K562 (cell line): ENCODE data around the gene NECTIN4. TPM values are rescaled to one million over a fixed set of nuclear protein-coding genes. Genes with fewer than 3 reads are reported as not detected.
A peak's percentile ranks its signal among the peaks of the same experiment; 100 is the strongest.

Experiments
- ETV1 ChIP-seq: fragments of 450-650 bp; conservative IDR thresholded peaks from 2 replicates; pipeline ENCODE4 v1.6.1; 2016; ENCODE audit warnings: missing genetic modification characterization, control low read depth, low read depth, missing compliant biosample characterization
- FOXK2 ChIP-seq, 2 experiments: fragments of 450-650 bp; IDR thresholded peaks in 1 of 2; conservative IDR thresholded peaks in 1 of 2; 2 replicates each; pipeline ENCODE4 v1.6.1; 2016; ENCODE audit warnings: low read depth in 2 of 2, mild to moderate bottlenecking in 1 of 2
- FOXP1 ChIP-seq: sonication (generic); formaldehyde crosslinking; IDR thresholded peaks from 2 replicates; pipeline ENCODE4 v1.8.0; 2022; ENCODE audit warnings: mild to moderate bottlenecking, missing genetic modification reagents
- MYNN ChIP-seq, 2 experiments: sonication (generic); formaldehyde crosslinking in 1 of 2; IDR thresholded peaks; 2 replicates each; pipeline versions ENCODE4 v1.5.0 to v1.6.1; 2016 to 2020; ENCODE audit warnings: antibody characterized with exemption in 1 of 2, missing genetic modification reagents in 1 of 2
- NCOA6 ChIP-seq: fragments of 450-650 bp; IDR thresholded peaks from 2 replicates; pipeline ENCODE4 v1.6.1; 2017; ENCODE audit warnings: mild to moderate bottlenecking
- NFE2L1 ChIP-seq: fragments of 450-650 bp; IDR thresholded peaks from 2 replicates; pipeline ENCODE4 v1.6.1; 2016; ENCODE audit warnings: missing genetic modification characterization, low read depth, mild to moderate bottlenecking, missing compliant biosample characterization, moderate library complexity, borderline replicate concordance
- NRF1 ChIP-seq, 2 experiments: fragments of 450-650 bp; IDR thresholded peaks in 1 of 2; conservative IDR thresholded peaks in 1 of 2; 2 replicates each; pipeline ENCODE4 v1.6.1; 2014; ENCODE audit warnings: mild to moderate bottlenecking in 2 of 2
- SIN3A ChIP-seq, 2 experiments: fragments of 150-350 bp in 1 of 2; IDR thresholded peaks; 2 replicates each; pipeline ENCODE4 v1.6.1; 2011 to 2016; ENCODE audit warnings: borderline replicate concordance in 2 of 2, low read depth in 2 of 2, low read length in 2 of 2, mild to moderate bottlenecking in 2 of 2, moderate library complexity in 2 of 2; ENCODE audit not compliant: control insufficient read depth in 1 of 2
- SPI1 ChIP-seq: IDR thresholded peaks from 2 replicates; pipeline ENCODE4 v1.6.1; 2011; ENCODE audit warnings: low read depth, low read length, control low read depth, borderline replicate concordance
- TAF7 ChIP-seq: fragments of 450-650 bp; IDR thresholded peaks from 2 replicates; pipeline ENCODE4 v1.6.1; 2016; ENCODE audit warnings: missing genetic modification characterization, missing compliant biosample characterization
- TOE1 ChIP-seq, 2 experiments: fragments of 450-650 bp in 1 of 2; sonication (generic) in 1 of 2; formaldehyde crosslinking in 1 of 2; IDR thresholded peaks; 2 replicates each; pipeline versions ENCODE4 v1.7.1 to v1.8.0; 2016 to 2022; ENCODE audit warnings: borderline replicate concordance in 2 of 2, mild to moderate bottlenecking in 2 of 2, antibody characterized with exemption in 1 of 2, inconsistent platforms in 1 of 2, low read depth in 1 of 2, missing genetic modification reagents in 1 of 2, moderate library complexity in 1 of 2
- ZFP1 ChIP-seq: fragments of 450-650 bp; formaldehyde crosslinking; IDR thresholded peaks from 2 replicates; pipeline ENCODE4 v1.4.0; 2020; ENCODE audit warnings: mild to moderate bottlenecking, mixed read lengths
- ZFPM2 ChIP-seq: fragments of 250-450 bp; sonication (Bioruptor Pico); IDR thresholded peaks from 2 replicates; pipeline ENCODE4 v1.5.1; 2022; ENCODE audit warnings: mild to moderate bottlenecking
- ZNF212 ChIP-seq: fragments of 450-650 bp; formaldehyde crosslinking; IDR thresholded peaks from 2 replicates; pipeline ENCODE4 v1.4.0; 2020; ENCODE audit warnings: mild to moderate bottlenecking
- ZNF707 ChIP-seq: fragments of 250-450 bp; sonication (Bioruptor Pico); conservative IDR thresholded peaks from 2 replicates; pipeline ENCODE4 v1.8.0; 2022; ENCODE audit warnings: inconsistent platforms, mild to moderate bottlenecking, moderate library complexity
- polyA plus RNA-seq, 8 experiments: library from polyadenylated mRNA; depleted of rRNA in 4 of 8; stranded (reverse) in 5 of 8; unstranded in 3 of 8; fragments of >200 nt; fragmentation: Nextera tagmentation in 2 of 8; fragmentation: Illumina TruSeq in 1 of 8; extraction: Ambion mirVana in 2 of 8; extraction: Trizol in 1 of 8; gene quantifications; 2 replicates each; pipeline versions ENCODE4 v1.2.1 to v1.2.3, GENCODE V29; 2011 to 2014; ENCODE audit warnings: inconsistent platforms in 1 of 8, missing spikeins in 1 of 8
- total RNA-seq, 7 experiments: library from RNA; depleted of rRNA in 6 of 7; stranded (reverse); fragments of >200 nt in 6 of 7; fragmentation: Illumina TruSeq in 2 of 7; extraction: Trizol in 2 of 7; gene quantifications; 2 replicates each; pipeline versions ENCODE4 v1.2.1 to v1.2.3, GENCODE V29; 2011 to 2021; ENCODE audit warnings: low replicate concordance in 1 of 7
- TF ChIP-seq, protein P1 (sequence below): sonication (generic); formaldehyde crosslinking; IDR thresholded peaks from 2 replicates; pipeline ENCODE4 v1.8.0; 2023; ENCODE audit warnings: missing genetic modification reagents, mild to moderate bottlenecking, borderline replicate concordance
- TF ChIP-seq, protein P2 (sequence below), 2 experiments: fragments of 250-450 bp in 1 of 2; fragments of 450-650 bp in 1 of 2; sonication (Bioruptor Pico) in 1 of 2; IDR thresholded peaks; 2 replicates each; pipeline versions ENCODE4 v1.6.1 to v1.8.0; 2016 to 2021; ENCODE audit warnings: mild to moderate bottlenecking in 2 of 2, moderate library complexity in 2 of 2, missing compliant biosample characterization in 1 of 2, missing genetic modification characterization in 1 of 2
- TF ChIP-seq, protein P3 (sequence below): fragments of 450-650 bp; IDR thresholded peaks from 2 replicates; pipeline ENCODE4 v1.6.1; 2017; ENCODE audit warnings: mild to moderate bottlenecking, moderate library complexity

The NECTIN4 gene
- total and polyA plus RNA-seq, 9 of the 15 experiments (the other 6 are each of a cell fraction or from before 2014, with no cell fraction given), result 0.01 to 0.09 TPM; not detected in 7

DNA sequence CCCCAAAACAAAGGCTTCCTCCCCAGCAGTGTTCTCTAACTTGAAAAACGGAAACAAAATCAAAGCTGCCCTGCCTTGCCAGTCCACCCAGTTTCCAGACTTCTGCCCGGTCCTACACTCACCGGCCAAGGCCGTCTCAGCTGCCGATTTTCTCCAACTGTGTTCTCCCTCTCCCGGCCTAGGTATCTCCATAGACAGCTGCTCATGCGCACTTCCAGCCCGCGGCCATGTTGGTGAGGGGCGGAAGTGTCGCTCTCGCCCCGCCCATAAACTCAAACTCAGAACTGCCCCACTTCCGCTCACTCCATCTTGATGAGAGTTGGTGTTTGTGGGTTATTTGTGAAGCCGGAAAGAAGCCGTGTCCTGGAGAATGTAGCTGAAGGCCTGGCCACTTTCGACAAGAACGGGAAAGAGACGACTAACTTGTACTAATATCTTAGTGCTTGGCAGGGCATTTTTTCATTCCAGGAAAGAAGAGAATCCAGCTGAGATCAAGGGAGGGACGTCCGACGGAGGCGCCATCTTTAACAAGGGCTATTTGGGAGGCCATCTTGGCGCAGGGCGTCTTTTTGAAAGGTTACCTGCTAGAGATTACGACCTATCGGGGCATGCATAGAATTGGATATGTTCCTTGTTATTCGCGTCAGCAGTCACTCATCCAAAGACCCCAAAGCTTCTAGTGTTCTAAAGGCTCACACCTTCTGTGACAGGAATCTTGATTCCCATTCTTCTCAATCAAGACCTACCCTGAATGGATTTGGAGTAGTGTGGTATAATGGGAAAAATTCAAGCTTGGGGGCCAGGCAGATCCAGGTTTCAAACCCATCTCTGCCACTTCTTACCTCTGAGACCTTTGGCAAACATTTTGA is 43.4 kb downstream of the NECTIN4 start, which contains the start of gene USF1 (continued):
- TF ChIP-seq TOE1 (IDR thresholded peaks at IDR 0.05; ENCODE audit: borderline replicate concordance) (peak; percentile 43; the same call in 1 of the 2 replicates), TOE1 (CRISPR knock-in tag; IDR thresholded peaks at IDR 0.05; ENCODE audit: borderline replicate concordance, low read depth) (no peak), FOXP1 (no peak), SPI1 (peak; percentile 87), ZFP1 (CRISPR knock-in tag) (no peak), NRF1 (conservative IDR thresholded peaks at IDR 0.05 in 1 of 2, IDR thresholded peaks at IDR 0.05 in 1 of 2) (peak; percentile 94 to 95), SIN3A (IDR thresholded peaks at IDR 0.05; ENCODE audit: borderline replicate concordance in 2 of 2, control insufficient read depth in 1 of 2, low read depth in 2 of 2, low read length in 2 of 2) (peak; percentile 18 to 82; a peak in 3 of 4 replicates), ZFPM2 (CRISPR knock-in tag) (no peak), MYNN (IDR thresholded peaks at IDR 0.05) (no peak), MYNN (CRISPR knock-in tag; IDR thresholded peaks at IDR 0.05) (no peak), NFE2L1 (tag) (no peak; the same call in 1 of the 2 replicates), ZNF212 (CRISPR knock-in tag) (no peak), ETV1 (tag) (peak; percentile 75), NCOA6 (no peak), TAF7 (tag) (peak; percentile 97), ZNF707 (CRISPR knock-in tag) (no peak), FOXK2 (conservative IDR thresholded peaks at IDR 0.05 in 1 of 2, IDR thresholded peaks at IDR 0.05 in 1 of 2; ENCODE audit: low read depth in 2 of 2) (peak in 1 of 2 experiments; percentile 57; a peak in 2 of 4 replicates)
- TF ChIP-seq, protein P1, sequence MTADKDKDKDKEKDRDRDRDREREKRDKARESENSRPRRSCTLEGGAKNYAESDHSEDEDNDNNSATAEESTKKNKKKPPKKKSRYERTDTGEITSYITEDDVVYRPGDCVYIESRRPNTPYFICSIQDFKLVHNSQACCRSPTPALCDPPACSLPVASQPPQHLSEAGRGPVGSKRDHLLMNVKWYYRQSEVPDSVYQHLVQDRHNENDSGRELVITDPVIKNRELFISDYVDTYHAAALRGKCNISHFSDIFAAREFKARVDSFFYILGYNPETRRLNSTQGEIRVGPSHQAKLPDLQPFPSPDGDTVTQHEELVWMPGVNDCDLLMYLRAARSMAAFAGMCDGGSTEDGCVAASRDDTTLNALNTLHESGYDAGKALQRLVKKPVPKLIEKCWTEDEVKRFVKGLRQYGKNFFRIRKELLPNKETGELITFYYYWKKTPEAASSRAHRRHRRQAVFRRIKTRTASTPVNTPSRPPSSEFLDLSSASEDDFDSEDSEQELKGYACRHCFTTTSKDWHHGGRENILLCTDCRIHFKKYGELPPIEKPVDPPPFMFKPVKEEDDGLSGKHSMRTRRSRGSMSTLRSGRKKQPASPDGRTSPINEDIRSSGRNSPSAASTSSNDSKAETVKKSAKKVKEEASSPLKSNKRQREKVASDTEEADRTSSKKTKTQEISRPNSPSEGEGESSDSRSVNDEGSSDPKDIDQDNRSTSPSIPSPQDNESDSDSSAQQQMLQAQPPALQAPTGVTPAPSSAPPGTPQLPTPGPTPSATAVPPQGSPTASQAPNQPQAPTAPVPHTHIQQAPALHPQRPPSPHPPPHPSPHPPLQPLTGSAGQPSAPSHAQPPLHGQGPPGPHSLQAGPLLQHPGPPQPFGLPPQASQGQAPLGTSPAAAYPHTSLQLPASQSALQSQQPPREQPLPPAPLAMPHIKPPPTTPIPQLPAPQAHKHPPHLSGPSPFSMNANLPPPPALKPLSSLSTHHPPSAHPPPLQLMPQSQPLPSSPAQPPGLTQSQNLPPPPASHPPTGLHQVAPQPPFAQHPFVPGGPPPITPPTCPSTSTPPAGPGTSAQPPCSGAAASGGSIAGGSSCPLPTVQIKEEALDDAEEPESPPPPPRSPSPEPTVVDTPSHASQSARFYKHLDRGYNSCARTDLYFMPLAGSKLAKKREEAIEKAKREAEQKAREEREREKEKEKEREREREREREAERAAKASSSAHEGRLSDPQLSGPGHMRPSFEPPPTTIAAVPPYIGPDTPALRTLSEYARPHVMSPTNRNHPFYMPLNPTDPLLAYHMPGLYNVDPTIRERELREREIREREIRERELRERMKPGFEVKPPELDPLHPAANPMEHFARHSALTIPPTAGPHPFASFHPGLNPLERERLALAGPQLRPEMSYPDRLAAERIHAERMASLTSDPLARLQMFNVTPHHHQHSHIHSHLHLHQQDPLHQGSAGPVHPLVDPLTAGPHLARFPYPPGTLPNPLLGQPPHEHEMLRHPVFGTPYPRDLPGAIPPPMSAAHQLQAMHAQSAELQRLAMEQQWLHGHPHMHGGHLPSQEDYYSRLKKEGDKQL (CRISPR knock-in tag), result no peak
- TF ChIP-seq, protein P2, sequence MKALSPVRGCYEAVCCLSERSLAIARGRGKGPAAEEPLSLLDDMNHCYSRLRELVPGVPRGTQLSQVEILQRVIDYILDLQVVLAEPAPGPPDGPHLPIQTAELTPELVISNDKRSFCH (CRISPR knock-in tag; IDR thresholded peaks at IDR 0.05), result no peak
- TF ChIP-seq, protein P2 (tag; IDR thresholded peaks at IDR 0.05), result peak; percentile 91
- TF ChIP-seq, protein P3, sequence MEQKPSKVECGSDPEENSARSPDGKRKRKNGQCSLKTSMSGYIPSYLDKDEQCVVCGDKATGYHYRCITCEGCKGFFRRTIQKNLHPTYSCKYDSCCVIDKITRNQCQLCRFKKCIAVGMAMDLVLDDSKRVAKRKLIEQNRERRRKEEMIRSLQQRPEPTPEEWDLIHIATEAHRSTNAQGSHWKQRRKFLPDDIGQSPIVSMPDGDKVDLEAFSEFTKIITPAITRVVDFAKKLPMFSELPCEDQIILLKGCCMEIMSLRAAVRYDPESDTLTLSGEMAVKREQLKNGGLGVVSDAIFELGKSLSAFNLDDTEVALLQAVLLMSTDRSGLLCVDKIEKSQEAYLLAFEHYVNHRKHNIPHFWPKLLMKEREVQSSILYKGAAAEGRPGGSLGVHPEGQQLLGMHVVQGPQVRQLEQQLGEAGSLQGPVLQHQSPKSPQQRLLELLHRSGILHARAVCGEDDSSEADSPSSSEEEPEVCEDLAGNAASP, result no peak
